Small intestine (tissue), 7 donors: ENCODE data around the gene CLIC5. TPM values are rescaled to one million over a fixed set of nuclear protein-coding genes. Genes with fewer than 3 reads are reported as not detected.

Experiments used
- DNase-seq, 2 donors: peaks; one replicate each; pipeline versions ENCODE4 v3.0.0 to v3.0.0-alpha.2; 2013
- FAIRE-seq: peaks from 2 replicates; lab custom pipeline; 2012; peaks lifted over from hg19 to GRCh38; lab: Jason Lieb, UNC
- H3K27ac ChIP-seq, 3 donors: one replicate each; pipeline ENCODE4 v1.5.1; 2013; ENCODE audit warnings: low read length in 2 of 3, mild to moderate bottlenecking in 2 of 3, control low read depth in 1 of 3, inconsistent platforms in 1 of 3, low read depth in 1 of 3, moderate library complexity in 1 of 3
- H3K27me3 ChIP-seq, 3 donors: one replicate each; pipeline ENCODE4 v1.6.1; 2013; ENCODE audit warnings: low read length in 3 of 3, inconsistent platforms in 1 of 3; ENCODE audit not compliant: control insufficient read depth in 3 of 3, insufficient read depth in 3 of 3
- H3K36me3 ChIP-seq, 3 donors: one replicate each; pipeline ENCODE4 v1.6.1; 2013; ENCODE audit warnings: low read length in 3 of 3, inconsistent platforms in 1 of 3, low read depth in 1 of 3, mild to moderate bottlenecking in 1 of 3, moderate library complexity in 1 of 3; ENCODE audit not compliant: control insufficient read depth in 3 of 3, insufficient read depth in 2 of 3
- H3K4me1 ChIP-seq, 3 donors: one replicate each; pipeline ENCODE4 v1.6.1; 2013; ENCODE audit warnings: low read length in 2 of 3, inconsistent platforms in 1 of 3, low read depth in 1 of 3, mild to moderate bottlenecking in 1 of 3, moderate library complexity in 1 of 3; ENCODE audit not compliant: control insufficient read depth in 3 of 3, insufficient read depth in 2 of 3
- H3K4me3 ChIP-seq, 3 donors: one replicate each; pipeline ENCODE4 v1.5.1; 2013; ENCODE audit warnings: low read length in 3 of 3, control low read depth in 1 of 3, inconsistent platforms in 1 of 3, low read depth in 1 of 3, mild to moderate bottlenecking in 1 of 3, moderate library complexity in 1 of 3
- H3K9me3 ChIP-seq, 2 donors: one replicate each; pipeline ENCODE4 v1.6.1; 2013; ENCODE audit warnings: low read depth in 1 of 2, low read length in 1 of 2; ENCODE audit not compliant: control insufficient read depth in 2 of 2, insufficient read depth in 1 of 2
- WGBS, 3 donors: extraction: QIAGEN DNeasy Blood & Tissue Kit; methylation state at CpG; one replicate each; pipeline ENCODE4 v1.1.7; 2013; 5-methylcytosine and 5-hydroxymethylcytosine counted together
- polyA plus RNA-seq, 4 donors: library from polyadenylated mRNA; stranded (reverse) in 3 of 4; unstranded in 1 of 4; fragments of 200-250 nt in 3 of 4; fragments of 120-200 nt in 1 of 4; gene quantifications; one replicate each; pipeline versions ENCODE4 v1.2.1 to v1.2.3, GENCODE V29; 2013
- donor health status: healthy with polysubstance abuse.
- donor health status: control.
- donor health status: control.
- donor health status: Bipolar disorder and iron deficiency.
- donor health status: healthy.

CLIC5 gene
- polyA plus RNA-seq, 4 donors, result 9.3 to 65.7 (median 21.8) TPM

DNA sequence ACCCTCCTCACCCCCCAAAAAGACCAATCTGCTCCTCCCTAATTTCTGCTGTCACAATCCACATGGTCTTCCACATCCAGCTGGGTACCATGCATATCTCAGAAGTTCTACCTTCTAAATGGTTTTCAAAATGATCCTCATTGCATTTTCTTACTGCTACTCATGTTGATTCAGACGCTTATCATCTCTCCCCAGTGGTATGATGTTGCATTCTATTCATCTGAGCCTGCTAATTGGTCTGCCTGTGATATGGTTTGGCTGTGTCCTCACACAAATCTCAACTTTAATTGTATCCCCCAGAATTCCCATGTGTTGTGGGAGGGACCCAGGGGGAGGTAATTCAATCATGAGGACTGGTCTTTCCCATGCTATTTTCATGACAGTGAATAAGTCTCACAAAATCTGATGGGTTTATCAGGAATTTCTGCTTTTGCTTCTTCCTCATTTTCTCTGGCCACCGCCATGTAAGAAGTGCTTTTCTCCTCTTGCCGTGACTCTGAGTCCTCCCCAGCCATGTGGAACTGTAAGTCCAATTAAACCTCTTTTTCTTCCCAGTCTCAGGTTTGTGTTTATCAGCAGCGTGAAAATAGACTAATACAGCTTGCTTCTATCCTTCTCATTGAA is 41.4 kb upstream of the CLIC5 start:
- FAIRE-seq, result no peak
- Histone ChIP-seq H3K27me3 (no peaks in the 10 kb centered on the region), H3K36me3 (peaks cover 0 to 8% (median 0%) of the 10 kb centered on the region in 3 donors), H3K27ac (peak overlapping the region in 1 of 3 donors; percentile 14), H3K4me3 (no peak overlapping the region), H3K4me1 (peaks cover 4 to 71% (median 8%) of the 10 kb centered on the region in 3 donors), H3K9me3 (peaks cover 0 to 19% of the 10 kb centered on the region in 2 donors)
- no peak for DNase-seq
- WGBS, 3 donors, result 91 to 97% (median 91%) methylated on average over 4 of the region's 4 CpGs

DNA sequence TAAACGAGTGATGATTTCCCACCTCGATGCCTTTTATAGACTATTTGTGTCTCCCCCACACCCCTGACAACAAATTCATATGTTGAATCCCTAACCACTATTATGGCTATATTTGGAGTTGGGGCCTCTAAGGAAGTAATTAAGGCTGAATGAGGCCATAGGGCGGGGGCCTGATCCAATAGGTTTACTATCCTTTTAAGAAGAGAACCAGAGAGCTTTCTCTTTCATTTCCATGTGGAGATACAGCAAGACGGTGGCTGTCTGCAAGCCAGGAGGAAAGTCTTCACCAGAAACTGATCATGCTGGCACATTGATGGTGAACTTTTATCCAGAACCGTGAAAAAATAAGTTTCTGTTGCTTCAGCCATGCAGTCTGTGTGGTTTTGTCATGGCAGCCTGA is 38.9 kb upstream of the CLIC5 start:
- WGBS, 3 donors, result 31 to 60% (median 45%) methylated on average over 5 of the region's 5 CpGs
- no peaks in the 10 kb centered on the region for H3K27me3 ChIP-seq
- peak overlapping the region; percentile 82 to 87 (median 87) for H3K27ac ChIP-seq
- H3K4me1 ChIP-seq, result peaks cover 5 to 69% (median 7%) of the 10 kb centered on the region in 3 donors
- DNase-seq (peak; percentile 67 to 70), FAIRE-seq (no peak)
- no peak overlapping the region for H3K4me3 ChIP-seq
- H3K9me3 ChIP-seq, result peaks cover 0 to 19% of the 10 kb centered on the region in 2 donors
- H3K36me3 ChIP-seq, result peaks cover 0 to 3% (median 0%) of the 10 kb centered on the region in 3 donors

DNA sequence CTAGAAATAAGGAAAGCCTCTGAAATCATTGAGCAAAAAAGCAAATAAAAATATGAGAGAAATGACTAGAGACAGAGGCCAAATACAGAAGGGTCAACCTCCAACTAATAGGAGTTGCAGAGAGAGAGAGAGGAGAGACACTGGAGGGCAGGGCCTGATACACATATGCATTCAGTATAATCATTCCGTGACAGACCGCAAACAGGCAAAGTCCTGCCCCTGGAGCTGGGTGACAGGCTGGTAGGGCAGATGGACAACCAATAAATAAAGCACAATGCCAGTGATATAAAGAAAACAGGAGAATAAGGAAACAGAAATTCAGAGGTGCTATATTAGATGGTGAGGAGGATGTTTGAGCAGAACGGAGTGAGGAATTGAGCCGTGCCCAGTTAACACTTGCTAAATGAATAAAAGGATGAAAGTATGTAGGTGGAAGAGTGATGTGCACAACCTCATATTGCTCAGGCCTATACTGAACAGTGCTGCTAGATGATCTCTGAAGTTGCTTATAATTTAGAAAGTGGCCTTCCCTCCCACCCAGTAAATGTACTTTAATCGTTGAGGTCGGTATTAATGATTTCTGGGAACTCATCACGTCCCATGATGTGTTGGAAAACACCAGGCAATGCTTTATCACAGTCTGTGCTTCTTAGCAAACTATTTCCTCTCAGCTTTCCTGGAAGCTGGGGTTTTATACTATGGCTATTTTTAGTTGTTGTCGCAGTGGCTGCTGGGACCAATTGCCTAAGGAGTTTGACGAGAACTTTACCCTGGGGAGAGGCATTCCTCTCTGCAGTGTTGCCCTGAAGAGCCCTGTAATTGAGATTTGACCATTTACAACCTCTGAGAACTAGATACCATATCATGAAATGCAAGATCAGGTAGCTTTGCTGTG is 37.6 kb upstream of the CLIC5 start:
- no peak overlapping the region for H3K4me3 ChIP-seq
- FAIRE-seq (peak; percentile 73), DNase-seq (peak; percentile 94 to 96)
- peaks cover 0 to 8% (median 0%) of the 10 kb centered on the region in 3 donors for H3K36me3 ChIP-seq
- H3K27ac ChIP-seq, result peak overlapping the region; percentile 82 to 87 (median 87)
- H3K9me3 ChIP-seq, result peaks cover 0 to 13% of the 10 kb centered on the region in 2 donors
- peaks cover 5 to 61% (median 7%) of the 10 kb centered on the region in 3 donors for H3K4me1 ChIP-seq
- 13 to 32% (median 25%) methylated on average over 9 of the region's 9 CpGs for WGBS, 3 donors
- H3K27me3 ChIP-seq, result no peaks in the 10 kb centered on the region

GRCh38 chr6:46052479-46052878 is 36.8 kb upstream of the CLIC5 start:
- FAIRE-seq (no peak), DNase-seq (peak in 1 of 2 donors; percentile 15)
- Histone ChIP-seq H3K27me3 (no peaks in the 10 kb centered on the region), H3K4me1 (peaks cover 5 to 56% (median 7%) of the 10 kb centered on the region in 3 donors), H3K36me3 (peaks cover 0 to 8% (median 0%) of the 10 kb centered on the region in 3 donors), H3K27ac (peak overlapping the region; percentile 82 to 87 (median 84)), H3K4me3 (no peak overlapping the region), H3K9me3 (peaks cover 0 to 11% of the 10 kb centered on the region in 2 donors)
- 44 to 67% (median 53%) methylated on average over 1 of the region's 1 CpG for WGBS, 3 donors

DNA sequence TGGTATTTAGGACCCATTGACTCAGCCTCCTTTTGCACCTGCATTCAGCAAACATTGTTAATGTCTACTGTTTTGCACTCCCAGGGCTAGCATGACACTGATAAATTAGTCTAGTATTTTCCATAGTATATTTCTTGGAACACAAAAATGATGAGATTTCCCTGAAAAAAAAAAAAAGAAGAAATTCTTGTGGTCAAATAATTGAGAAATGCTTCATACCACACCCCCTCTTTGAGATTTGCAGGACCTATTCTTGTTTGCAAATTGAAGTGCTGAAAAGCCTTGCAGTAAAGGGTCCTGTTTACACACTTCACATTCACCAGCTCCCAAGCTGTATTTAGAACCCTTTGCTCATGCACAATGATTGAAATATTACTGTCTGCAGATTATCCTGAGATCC is 36.3 kb upstream of the CLIC5 start:
- Histone ChIP-seq H3K27me3 (no peaks in the 10 kb centered on the region), H3K4me1 (peaks cover 7 to 56% (median 9%) of the 10 kb centered on the region in 3 donors), H3K9me3 (peaks cover 0 to 6% of the 10 kb centered on the region in 2 donors), H3K4me3 (no peak overlapping the region), H3K36me3 (peaks cover 0 to 8% (median 0%) of the 10 kb centered on the region in 3 donors), H3K27ac (peak overlapping the region in 2 of 3 donors; percentile 84 to 87)
- DNase-seq, result no peak
- no peak for FAIRE-seq

DNA sequence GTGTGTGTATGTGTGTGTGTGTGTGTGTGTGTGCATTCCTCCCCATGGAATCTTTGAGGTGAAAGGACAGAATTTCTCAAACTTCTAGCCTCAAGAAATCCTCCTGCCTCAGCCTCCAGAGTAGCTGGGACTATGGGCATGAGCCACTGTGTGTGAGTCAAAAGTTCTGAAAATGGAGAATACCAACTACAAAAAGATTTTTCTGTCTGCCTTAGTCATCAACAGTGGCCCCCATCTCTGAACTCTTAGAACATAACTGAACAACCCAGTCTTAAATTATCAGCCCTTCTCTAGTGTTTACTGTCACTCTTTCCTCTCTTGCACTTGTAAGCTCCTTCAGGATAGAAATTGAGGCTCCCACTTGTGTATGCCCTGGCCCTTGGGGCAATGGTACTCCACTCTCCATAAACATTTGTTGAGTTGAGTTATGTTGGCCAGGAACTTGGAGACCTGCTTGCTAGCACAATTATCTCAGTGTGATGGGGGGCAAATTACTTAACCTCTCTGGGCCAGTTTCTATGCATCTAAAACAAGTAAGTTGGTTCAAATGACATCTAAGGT is 35.3 kb upstream of the CLIC5 start:
- H3K9me3 ChIP-seq, result no peaks in the 10 kb centered on the region
- FAIRE-seq, result no peak
- no peak overlapping the region for H3K4me3 ChIP-seq
- H3K27ac ChIP-seq, result peak overlapping the region in 1 of 3 donors; percentile 87
- no peak for DNase-seq
- peaks cover 8 to 55% (median 10%) of the 10 kb centered on the region in 3 donors for H3K4me1 ChIP-seq
- peaks cover 0 to 5% (median 0%) of the 10 kb centered on the region in 3 donors for H3K36me3 ChIP-seq
- no peaks in the 10 kb centered on the region for H3K27me3 ChIP-seq

DNA sequence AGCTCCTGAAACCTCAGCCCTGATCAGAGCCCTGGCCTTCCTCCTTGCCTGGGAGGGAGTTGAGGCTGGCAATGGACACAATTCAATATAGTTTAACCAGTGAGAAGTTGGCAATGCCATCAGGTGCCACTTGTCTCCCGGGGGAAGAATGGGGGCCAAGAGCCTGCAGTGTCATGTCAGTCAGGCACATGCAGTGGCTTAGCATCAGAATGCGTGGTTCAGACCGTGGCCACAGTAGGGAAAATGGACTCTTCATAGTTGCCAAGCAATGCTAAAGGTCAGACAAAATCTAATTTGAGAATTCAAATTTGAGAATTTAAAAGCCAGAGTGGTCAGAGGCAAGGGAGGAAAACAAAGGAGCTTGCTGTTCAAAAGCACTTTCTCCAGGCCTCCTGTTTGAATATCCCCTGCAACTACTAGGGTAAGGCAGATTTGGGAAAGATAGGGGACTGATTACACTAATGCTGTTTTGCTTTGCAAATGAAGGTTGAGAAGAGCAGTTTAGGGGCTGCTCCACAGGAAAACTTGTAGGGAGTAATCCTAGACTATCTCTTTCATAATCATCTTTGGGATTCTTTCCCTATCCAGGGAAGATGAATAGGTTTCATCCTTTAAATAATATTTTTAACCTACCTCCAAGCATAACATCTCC is 33.1 kb upstream of the CLIC5 start:
- H3K27me3 ChIP-seq, result no peaks in the 10 kb centered on the region
- H3K27ac ChIP-seq, result no peak overlapping the region
- no peaks in the 10 kb centered on the region for H3K9me3 ChIP-seq
- H3K36me3 ChIP-seq, result peaks cover 0 to 7% (median 0%) of the 10 kb centered on the region in 3 donors
- WGBS, 3 donors, result 76 to 94% (median 90%) methylated on average over 3 of the region's 3 CpGs
- H3K4me3 ChIP-seq, result no peak overlapping the region
- FAIRE-seq (no peak), DNase-seq (no peak)
- H3K4me1 ChIP-seq, result peaks cover 8 to 40% (median 10%) of the 10 kb centered on the region in 3 donors
